SJCRH30 (cell line): Measurements from ENCODE around the gene G3BP2. TPM values are rescaled to one million over a fixed set of nuclear protein-coding genes. Genes with fewer than 3 reads are reported as not detected.
"Not testable (repeated sequence)": the region's sequence is repeated elsewhere in the genome, so short reads cannot be mapped to it uniquely, and the experiment has no call there.

ENCODE experiments used
- DNase-seq, 2 experiments: peaks; one replicate each; pipeline ENCODE4 v3.0.0-alpha.2; 2015 to 2020
- H3K27ac ChIP-seq: fragments of 250-450 bp; sonication (Bioruptor Pico); 2 replicates; pipeline ENCODE4 v1.5.1; 2020; ENCODE audit warnings: mild to moderate bottlenecking, moderate library complexity
- H3K27me3 ChIP-seq: fragments of 250-450 bp; sonication (Bioruptor Pico); 2 replicates; pipeline ENCODE4 v1.5.1; 2020; ENCODE audit warnings: mild to moderate bottlenecking, moderate library complexity
- H3K36me3 ChIP-seq: fragments of 250-450 bp; sonication (Bioruptor Pico); 2 replicates; pipeline ENCODE4 v1.5.1; 2020; ENCODE audit warnings: mild to moderate bottlenecking, moderate library complexity
- H3K4me1 ChIP-seq: fragments of 250-450 bp; sonication (Bioruptor Pico); 2 replicates; pipeline ENCODE4 v1.5.1; 2020; ENCODE audit warnings: mild to moderate bottlenecking, moderate library complexity
- H3K4me3 ChIP-seq: fragments of 250-450 bp; sonication (Bioruptor Pico); 2 replicates; pipeline ENCODE4 v1.5.1; 2020; ENCODE audit warnings: mild to moderate bottlenecking, moderate library complexity
- H3K9me3 ChIP-seq: fragments of 250-450 bp; sonication (Bioruptor Pico); replicated peaks from 2 replicates; pipeline ENCODE4 v1.5.1; 2020; ENCODE audit warnings: mild to moderate bottlenecking, moderate library complexity
- total RNA-seq: library from RNA; depleted of rRNA; stranded (reverse); fragments of >200 nt; shearing (Covaris generic); gene quantifications from 2 replicates; pipeline ENCODE4 v1.2.3, GENCODE V29; 2014; rRNA removed

G3BP2 gene
- 284 and 301 TPM in 2 replicates for total RNA-seq

- H3K4me3 ChIP-seq = peak within 1 kb of the TSS; percentile 82
- peak within 1 kb of the TSS; percentile 78 for H3K27ac ChIP-seq
- H3K36me3 ChIP-seq = 0 out of 2 replicates have a peak, but pooled peaks cover 3% of the 10 kb centered on the region
- peaks cover 14% of the 10 kb centered on the region for H3K4me1 ChIP-seq
- peak; percentile 99 for DNase-seq
- no peaks in the 10 kb centered on the region for H3K27me3 ChIP-seq
- H3K9me3 ChIP-seq = no peaks in the 10 kb centered on the region
Measured at GRCh38 chr4:75673027-75673958, at the start of gene G3BP2. G3BP2 (minus strand) TSS chr4:75673411; CDS start chr4:75662025, 11,386 bp downstream.

GRCh38 chr4:75722417-75722816, 49.2 kb upstream of the G3BP2 start:
- peak overlapping the region; percentile 92 for H3K27ac ChIP-seq
- no peaks in the 10 kb centered on the region for H3K27me3 ChIP-seq
- no peaks in the 10 kb centered on the region for H3K9me3 ChIP-seq
- peak in 1 of 2 experiments; percentile 16 for DNase-seq
- H3K4me1 ChIP-seq = peaks cover 12% of the 10 kb centered on the region
- H3K36me3 ChIP-seq = peaks cover 15% of the 10 kb centered on the region
- peak overlapping the region; percentile 83 for H3K4me3 ChIP-seq

GRCh38 chr4:75718529-75718928, 45.3 kb upstream of the G3BP2 start:
- Histone ChIP-seq H3K27me3 (no peaks in the 10 kb centered on the region), H3K36me3 (peaks cover 17% of the 10 kb centered on the region), H3K9me3 (no peaks in the 10 kb centered on the region), H3K4me1 (peaks cover 12% of the 10 kb centered on the region), H3K27ac (no peak overlapping the region), H3K4me3 (no peak overlapping the region)
- no peak for DNase-seq

GRCh38 chr4:75717408-75717807, 44.2 kb upstream of the G3BP2 start:
- Histone ChIP-seq H3K27me3 (no peaks in the 10 kb centered on the region), H3K9me3 (no peaks in the 10 kb centered on the region), H3K4me1 (peaks cover 6% of the 10 kb centered on the region; the same call in 1 of the 2 replicates), H3K36me3 (peaks cover 17% of the 10 kb centered on the region), H3K27ac (no peak overlapping the region), H3K4me3 (no peak overlapping the region)
- DNase-seq = no peak

GRCh38 chr4:75716054-75716453, 42.8 kb upstream of the G3BP2 start:
- H3K9me3 ChIP-seq, H3K4me3 ChIP-seq, H3K27ac ChIP-seq, H3K27me3 ChIP-seq, H3K4me1 ChIP-seq, DNase-seq: not testable (repeated sequence)
- peaks cover 25% of the 10 kb centered on the region for H3K36me3 ChIP-seq

GRCh38 chr4:75715105-75715799, 42.0 kb upstream of the G3BP2 start:
- Histone ChIP-seq H3K27me3 (no peaks in the 10 kb centered on the region), H3K4me1 (no peaks in the 10 kb centered on the region), H3K36me3 (peaks cover 25% of the 10 kb centered on the region), H3K27ac (no peak overlapping the region), H3K4me3 (no peak overlapping the region), H3K9me3 (no peaks in the 10 kb centered on the region)
- no peak for DNase-seq

- Histone ChIP-seq H3K27ac (no peak overlapping the region), H3K9me3 (no peaks in the 10 kb centered on the region), H3K4me3 (no peak overlapping the region), H3K36me3 (peaks cover 25% of the 10 kb centered on the region), H3K4me1 (no peaks in the 10 kb centered on the region), H3K27me3 (no peaks in the 10 kb centered on the region)
- DNase-seq = no peak
Measured at GRCh38 chr4:75714704-75715103, 41.5 kb upstream of the G3BP2 start.

GRCh38 chr4:75714011-75714410, 40.8 kb upstream of the G3BP2 start:
- Histone ChIP-seq H3K27ac (no peak overlapping the region), H3K36me3 (peaks cover 24% of the 10 kb centered on the region), H3K27me3 (no peaks in the 10 kb centered on the region), H3K4me1 (no peaks in the 10 kb centered on the region), H3K4me3 (no peak overlapping the region), H3K9me3 (no peaks in the 10 kb centered on the region)
- DNase-seq = no peak

GRCh38 chr4:75710246-75710645, 37.0 kb upstream of the G3BP2 start:
- Histone ChIP-seq H3K27me3 (no peaks in the 10 kb centered on the region), H3K27ac (no peak overlapping the region), H3K9me3 (no peaks in the 10 kb centered on the region), H3K4me3 (no peak overlapping the region), H3K4me1 (no peaks in the 10 kb centered on the region), H3K36me3 (peaks cover 22% of the 10 kb centered on the region)
- DNase-seq = no peak

- no peaks in the 10 kb centered on the region for H3K9me3 ChIP-seq
- H3K27me3 ChIP-seq = no peaks in the 10 kb centered on the region
- no peak overlapping the region for H3K27ac ChIP-seq
- H3K4me3 ChIP-seq = no peak overlapping the region
- peaks cover 24% of the 10 kb centered on the region for H3K36me3 ChIP-seq
- no peak for DNase-seq
- no peaks in the 10 kb centered on the region for H3K4me1 ChIP-seq
Measured at GRCh38 chr4:75708218-75708691, 35.0 kb upstream of the G3BP2 start.

GRCh38 chr4:75705198-75705977, 32.2 kb upstream of the G3BP2 start:
- no peak overlapping the region for H3K27ac ChIP-seq
- DNase-seq = no peak

GRCh38 chr4:75702919-75703411, 29.8 kb upstream of the G3BP2 start:
- no peaks in the 10 kb centered on the region for H3K4me1 ChIP-seq
- H3K9me3 ChIP-seq = no peaks in the 10 kb centered on the region
- peaks cover 15% of the 10 kb centered on the region for H3K36me3 ChIP-seq
- no peaks in the 10 kb centered on the region for H3K27me3 ChIP-seq
- H3K4me3 ChIP-seq = no peak overlapping the region
- H3K27ac ChIP-seq = no peak overlapping the region
- no peak for DNase-seq

More at GRCh38 chr4:75705198-75705977, 32.2 kb upstream of the G3BP2 start:
- no peaks in the 10 kb centered on the region for H3K27me3 ChIP-seq
- no peaks in the 10 kb centered on the region for H3K9me3 ChIP-seq
- H3K4me1 ChIP-seq = no peaks in the 10 kb centered on the region
- H3K4me3 ChIP-seq = no peak overlapping the region
- peaks cover 17% of the 10 kb centered on the region for H3K36me3 ChIP-seq

GRCh38 chr4:75699299-75699698, 26.1 kb upstream of the G3BP2 start:
- no peak overlapping the region for H3K4me3 ChIP-seq
- peaks cover 5% of the 10 kb centered on the region; the same call in 1 of the 2 replicates for H3K9me3 ChIP-seq
- H3K4me1 ChIP-seq = no peaks in the 10 kb centered on the region
- no peaks in the 10 kb centered on the region for H3K27me3 ChIP-seq
- H3K27ac ChIP-seq = no peak overlapping the region
- peaks cover 2% of the 10 kb centered on the region; the same call in 1 of the 2 replicates for H3K36me3 ChIP-seq
- DNase-seq = no peak

- DNase-seq = no peak
- H3K36me3 ChIP-seq = peaks cover 6% of the 10 kb centered on the region; the same call in 1 of the 2 replicates
- H3K4me3 ChIP-seq = no peak overlapping the region
- H3K4me1 ChIP-seq = no peaks in the 10 kb centered on the region
- peaks cover 6% of the 10 kb centered on the region; the same call in 1 of the 2 replicates for H3K9me3 ChIP-seq
- no peak overlapping the region for H3K27ac ChIP-seq
- H3K27me3 ChIP-seq = no peaks in the 10 kb centered on the region
Measured at GRCh38 chr4:75698963-75699228, 25.7 kb upstream of the G3BP2 start.
